ENCODE measurements around the gene LRRFIP2. TPM values are rescaled to one million over a fixed set of nuclear protein-coding genes. Genes with fewer than 3 reads are reported as not detected.
"Not testable (repeated sequence)": the region's sequence is repeated elsewhere in the genome, so short reads cannot be mapped to it uniquely, and the experiment has no call there.

LRRFIP2 gene
- polyA plus RNA-seq, 4 donors = 36.6 to 48.0 (median 42.7) TPM

- DNase-seq (ENCODE audit: low read depth in 4 of 4, low spot score in 3 of 4) = no peak
Measured at GRCh38 chr3:37189109-37189508, 14.7 kb upstream of the LRRFIP2 start.

DNA sequence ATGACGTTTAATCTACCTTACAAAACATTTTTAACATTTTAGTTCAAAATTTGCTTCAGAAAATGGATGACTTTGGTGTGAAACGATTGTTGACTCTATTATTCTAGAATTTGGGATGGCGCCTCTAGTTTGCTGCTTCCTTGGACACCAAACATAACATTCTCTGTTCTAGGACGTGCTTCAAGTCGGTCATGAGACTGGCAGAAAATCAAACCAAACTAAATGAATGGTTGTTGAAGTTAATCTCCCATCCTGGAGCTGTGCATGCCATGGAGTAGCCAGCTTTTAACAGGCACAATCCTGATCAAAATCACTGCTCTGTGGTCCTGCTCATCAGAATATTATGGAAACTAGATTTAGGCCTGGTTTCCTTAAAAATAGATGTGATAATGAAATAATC is 9.6 kb upstream of the LRRFIP2 start:
- DNase-seq (ENCODE audit: low read depth in 4 of 4, low spot score in 3 of 4) = no peak

- DNase-seq (ENCODE audit: low read depth in 4 of 4, low spot score in 3 of 4) = no peak
Measured at GRCh38 chr3:37183375-37183831, 9.0 kb upstream of the LRRFIP2 start.

- DNase-seq (ENCODE audit: low read depth in 4 of 4, low spot score in 3 of 4) = no peak
Measured at GRCh38 chr3:37182816-37183215, 8.4 kb upstream of the LRRFIP2 start.

- DNase-seq (ENCODE audit: low read depth in 4 of 4, low spot score in 3 of 4) = no peak
Measured at GRCh38 chr3:37181756-37182155, 7.4 kb upstream of the LRRFIP2 start.

DNA sequence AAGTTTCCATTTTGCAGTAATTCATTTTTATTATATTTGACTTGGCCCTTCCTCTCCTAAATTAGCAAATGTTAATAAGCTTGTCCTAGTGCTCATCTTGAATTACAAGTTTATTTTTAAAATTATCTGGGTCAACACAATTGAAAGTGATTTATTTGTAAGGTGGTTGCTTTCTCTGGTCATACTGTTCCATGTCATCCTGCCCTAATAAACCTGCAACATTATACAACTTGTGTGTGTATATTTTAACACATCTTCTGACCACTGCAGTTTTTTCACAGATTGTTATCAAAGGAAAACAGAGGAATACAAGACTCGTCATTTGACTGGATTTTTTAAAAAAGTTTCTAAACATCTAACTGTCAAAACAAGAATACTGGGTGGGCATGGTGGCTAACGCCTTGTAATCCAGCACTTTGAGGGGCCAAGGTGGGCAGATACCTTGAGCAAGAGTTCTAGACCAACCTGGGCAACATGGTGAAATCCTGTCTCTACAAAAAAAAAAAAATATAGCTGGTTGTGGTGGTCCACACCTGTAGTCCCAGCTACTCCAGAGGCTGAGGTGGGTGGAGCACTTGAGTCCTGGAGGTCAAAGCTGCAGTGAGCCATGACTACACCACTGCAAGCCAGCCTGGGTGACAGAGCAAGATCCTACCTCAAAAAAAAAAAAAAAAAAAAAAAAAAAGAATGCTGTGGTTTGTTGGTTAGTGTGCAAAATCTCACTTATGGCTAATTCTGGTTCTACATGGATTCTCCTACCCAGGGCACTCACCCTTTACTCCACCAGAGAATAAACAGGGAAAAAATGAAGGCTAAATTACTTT is 5.0 kb upstream of the LRRFIP2 start:
- DNase-seq (ENCODE audit: low read depth in 4 of 4, low spot score in 3 of 4) = no peak

GRCh38 chr3:37173806-37174205 is 576 bp downstream of the LRRFIP2 start:
- no peak for DNase-seq (ENCODE audit: low read depth in 4 of 4, low spot score in 3 of 4)

- no peak for DNase-seq (ENCODE audit: low read depth in 4 of 4, low spot score in 3 of 4)
Measured at GRCh38 chr3:37171144-37171543, 3.2 kb downstream of the LRRFIP2 start.

DNA sequence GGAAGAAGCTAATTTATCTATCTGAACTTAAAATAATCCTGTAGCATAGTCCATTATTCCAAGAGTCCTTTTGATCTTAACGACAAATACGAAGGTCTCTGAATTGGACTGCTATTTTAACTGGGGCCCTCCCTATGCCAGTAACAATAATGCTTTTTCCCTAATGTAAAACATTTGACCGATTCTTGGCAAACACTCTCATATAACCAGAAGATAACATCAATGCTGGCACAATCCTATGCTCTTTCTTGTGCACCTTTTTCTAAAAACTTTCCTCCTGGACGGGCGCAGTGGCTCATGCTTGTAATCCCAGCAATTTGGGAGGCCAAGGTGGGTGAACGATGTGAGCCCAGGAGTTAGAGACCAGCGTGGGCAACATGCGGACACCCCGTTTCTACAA is 3.9 kb downstream of the LRRFIP2 start:
- DNase-seq (ENCODE audit: low read depth in 4 of 4, low spot score in 3 of 4) = no peak

GRCh38 chr3:37170060-37170459 is 4.3 kb downstream of the LRRFIP2 start:
- DNase-seq (ENCODE audit: low read depth in 4 of 4, low spot score in 3 of 4) = no peak

GRCh38 chr3:37168896-37169295 is 5.5 kb downstream of the LRRFIP2 start:
- no peak for DNase-seq (ENCODE audit: low read depth in 4 of 4, low spot score in 3 of 4)

DNA sequence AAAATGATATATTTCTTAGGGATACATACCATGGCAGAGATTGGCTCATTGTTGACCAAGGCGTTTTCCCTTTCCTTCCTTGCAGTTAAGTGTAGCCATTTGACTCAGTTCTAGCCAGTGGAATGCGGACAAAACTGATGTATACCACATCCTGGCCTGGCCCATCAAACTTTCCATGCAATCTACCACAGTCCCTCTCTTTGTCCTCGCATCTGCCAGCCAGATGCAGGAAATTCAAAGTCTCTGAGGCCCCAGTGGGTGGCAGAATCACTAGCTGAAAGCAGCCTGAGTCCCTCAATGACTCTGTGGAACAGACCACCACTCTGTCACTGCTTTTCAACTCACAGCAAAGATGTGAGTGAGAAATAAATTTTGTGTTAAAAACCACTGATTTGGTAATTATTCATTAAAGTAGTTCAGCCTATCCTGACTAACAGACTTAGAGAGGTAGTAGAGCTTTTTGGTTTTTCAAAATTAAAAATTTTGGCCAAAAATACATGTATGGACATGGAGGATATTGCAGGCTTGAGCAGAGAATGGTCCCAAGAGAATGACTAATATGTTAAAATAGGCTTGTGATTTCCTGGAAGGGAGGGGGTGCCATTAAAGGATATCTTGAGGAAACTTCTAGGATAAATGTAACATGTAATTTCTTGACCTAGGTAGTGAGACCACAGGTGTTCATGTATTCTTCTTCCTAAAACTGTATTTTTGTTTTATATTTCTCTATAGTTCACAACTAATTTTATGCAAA is 10.9 kb downstream of the LRRFIP2 start:
- no peak for DNase-seq (ENCODE audit: low read depth in 4 of 4, low spot score in 3 of 4)

DNA sequence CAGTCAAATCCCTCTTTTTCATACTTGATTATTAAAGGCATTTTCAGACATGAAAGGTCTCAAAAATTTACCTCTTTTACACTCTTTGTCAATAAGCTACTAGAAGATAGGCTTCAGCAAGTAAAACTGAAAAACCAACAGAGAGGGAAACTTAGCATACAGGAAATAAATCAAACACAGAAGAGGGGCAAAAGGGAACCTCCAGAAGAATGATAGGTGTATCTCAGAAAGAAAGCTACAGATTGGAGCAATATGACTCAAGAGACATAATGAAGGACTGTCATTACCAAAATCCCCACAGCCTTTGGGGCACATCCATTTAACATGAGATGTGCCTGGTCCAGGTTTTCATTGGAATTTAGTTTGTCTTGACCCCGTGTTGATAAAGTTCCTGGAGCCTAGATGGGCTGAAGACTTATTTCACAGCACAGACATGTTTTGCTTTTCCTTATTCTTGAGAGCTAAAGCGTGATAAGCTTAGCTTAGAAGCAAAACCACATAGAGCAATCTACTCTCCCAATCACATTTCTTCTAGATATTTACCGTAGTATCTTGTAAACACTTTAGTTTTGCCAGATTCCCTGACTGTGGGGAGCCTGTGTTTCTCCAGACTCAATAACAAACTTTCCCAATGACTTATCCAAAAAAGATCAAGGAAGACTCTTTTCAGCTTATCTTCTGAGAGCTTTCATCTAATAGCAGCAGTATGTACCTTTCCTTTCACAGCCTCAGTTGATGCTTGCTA is 11.7 kb downstream of the LRRFIP2 start:
- no peak for DNase-seq (ENCODE audit: low read depth in 4 of 4, low spot score in 3 of 4)

DNA sequence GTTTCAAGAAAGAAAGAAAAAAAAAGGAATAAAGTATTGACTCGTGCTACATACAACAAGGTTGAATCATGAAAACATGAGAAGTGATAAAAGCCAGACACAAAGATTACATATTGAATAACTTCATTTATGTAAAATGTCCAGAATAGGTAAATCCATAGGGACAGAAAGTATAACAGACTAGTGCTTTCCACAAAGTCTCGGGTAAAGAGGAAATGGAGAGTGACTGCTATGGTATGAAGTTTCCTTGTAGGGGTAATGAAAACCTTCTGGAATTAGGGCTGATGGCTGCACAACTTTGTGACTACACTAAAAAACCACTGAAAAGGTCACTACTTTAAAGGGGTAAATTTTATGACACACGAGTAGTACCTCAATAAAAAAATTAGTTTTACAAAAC is 13.0 kb downstream of the LRRFIP2 start:
- DNase-seq (ENCODE audit: low read depth in 4 of 4, low spot score in 3 of 4) = no peak

DNA sequence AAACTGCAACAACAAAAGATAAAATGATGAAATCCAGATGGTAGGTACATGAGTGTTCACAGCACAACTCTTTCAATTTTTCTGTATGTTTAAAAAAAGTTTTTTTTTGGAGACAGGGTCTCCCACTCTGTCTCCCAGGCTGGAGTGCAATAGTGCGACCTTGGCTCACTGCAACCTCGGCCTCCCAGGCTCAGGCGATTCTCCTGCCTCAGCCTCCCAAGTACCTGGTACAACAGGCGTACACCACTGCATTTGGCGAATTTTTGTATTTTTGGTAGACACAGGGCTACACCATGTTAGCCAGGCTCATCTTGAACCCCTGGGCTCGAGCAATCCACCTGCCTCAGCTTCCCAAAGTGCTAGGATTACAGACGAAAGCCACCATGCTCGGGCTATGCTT is 18.6 kb downstream of the LRRFIP2 start:
- DNase-seq (ENCODE audit: low read depth in 4 of 4, low spot score in 3 of 4) = no peak

GRCh38 chr3:37154668-37155314 is 19.6 kb downstream of the LRRFIP2 start:
- DNase-seq (ENCODE audit: low read depth in 4 of 4, low spot score in 3 of 4) = no peak

GRCh38 chr3:37150621-37151020 is 23.8 kb downstream of the LRRFIP2 start:
- no peak for DNase-seq (ENCODE audit: low read depth in 4 of 4, low spot score in 3 of 4)

- DNase-seq (ENCODE audit: low read depth in 4 of 4, low spot score in 3 of 4) = no peak
Measured at GRCh38 chr3:37149257-37149656, 25.1 kb downstream of the LRRFIP2 start.

GRCh38 chr3:37148208-37148607 is 26.2 kb downstream of the LRRFIP2 start:
- no peak for DNase-seq (ENCODE audit: low read depth in 4 of 4, low spot score in 3 of 4)

GRCh38 chr3:37147666-37148065 is 26.7 kb downstream of the LRRFIP2 start:
- no peak for DNase-seq (ENCODE audit: low read depth in 4 of 4, low spot score in 3 of 4)

GRCh38 chr3:37146927-37147326 is 27.5 kb downstream of the LRRFIP2 start:
- not testable (repeated sequence) for DNase-seq (ENCODE audit: low read depth in 4 of 4, low spot score in 3 of 4)

Measured in right renal pelvis (tissue), 4 donors.